ENCODE data around the gene RBBP7.

Gene RBBP7

DNA sequence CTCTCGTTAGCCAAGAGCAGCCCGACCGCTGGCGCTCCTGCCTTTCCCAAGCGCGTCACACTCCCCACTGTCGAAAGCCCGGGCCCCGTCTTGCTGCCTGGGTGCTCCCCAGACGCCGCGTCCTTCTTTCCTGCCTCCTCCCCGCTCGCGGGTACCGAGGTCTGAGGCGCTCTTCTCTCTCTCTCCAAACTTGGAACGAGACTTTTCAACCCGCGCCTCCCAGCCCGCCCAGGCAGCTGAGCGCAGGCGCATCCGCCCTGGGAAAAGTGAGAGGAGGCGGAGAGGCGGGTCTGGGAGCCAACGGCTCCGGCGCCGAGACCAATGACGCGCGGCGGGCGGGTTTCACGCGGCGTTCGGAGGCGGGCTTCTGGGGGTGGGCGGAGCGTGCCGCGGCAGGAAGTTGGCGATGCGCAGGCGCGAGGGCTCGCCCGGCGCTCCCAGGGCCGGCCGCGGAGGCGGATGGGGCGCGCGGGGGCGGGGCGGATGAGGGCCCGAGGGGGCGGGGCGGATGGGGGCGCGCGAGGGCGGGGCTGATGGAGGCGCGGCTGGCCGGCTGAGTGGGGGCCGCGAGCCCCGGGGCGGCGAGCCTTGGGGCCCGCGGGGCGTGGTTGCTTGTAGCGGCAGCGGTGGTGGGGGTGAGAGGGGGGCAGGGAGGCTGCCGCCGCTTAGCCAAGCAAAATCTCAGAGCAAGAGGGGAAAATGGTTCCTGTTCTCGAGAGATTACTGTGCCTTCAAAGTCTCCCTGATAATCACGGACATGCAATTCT lies at the start of gene RBBP7:
RBBP7 (minus strand) TSS at position 268 of the 767 bp plus-strand sequence. CDS start 309 bp downstream, outside the sequence.
- in situ Hi-C loops (cut with MboI; ENCODE audit: low sequenced_read_pairs): no loop called here

DNA sequence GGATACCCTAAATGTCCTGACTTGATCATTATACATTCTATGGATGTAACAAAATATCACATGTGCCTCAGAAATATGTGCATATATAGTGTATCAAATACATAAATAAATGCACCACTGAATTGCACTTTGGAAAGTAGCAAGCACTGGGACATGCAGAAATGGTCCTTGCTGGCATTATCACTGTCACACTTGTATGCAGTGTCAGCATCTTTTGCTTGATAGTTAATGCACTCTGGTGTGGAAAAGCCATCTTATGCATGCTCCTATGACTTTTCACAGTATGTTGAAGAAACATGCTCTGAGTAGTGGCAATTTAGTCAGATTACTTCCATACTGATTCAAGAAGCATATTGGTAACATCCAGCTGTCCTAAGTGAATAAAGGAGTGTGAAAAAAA lies 48.8 kb upstream of the RBBP7 start:
- in situ Hi-C loops (cut with MboI; ENCODE audit: low sequenced_read_pairs): no loop called here

DNA sequence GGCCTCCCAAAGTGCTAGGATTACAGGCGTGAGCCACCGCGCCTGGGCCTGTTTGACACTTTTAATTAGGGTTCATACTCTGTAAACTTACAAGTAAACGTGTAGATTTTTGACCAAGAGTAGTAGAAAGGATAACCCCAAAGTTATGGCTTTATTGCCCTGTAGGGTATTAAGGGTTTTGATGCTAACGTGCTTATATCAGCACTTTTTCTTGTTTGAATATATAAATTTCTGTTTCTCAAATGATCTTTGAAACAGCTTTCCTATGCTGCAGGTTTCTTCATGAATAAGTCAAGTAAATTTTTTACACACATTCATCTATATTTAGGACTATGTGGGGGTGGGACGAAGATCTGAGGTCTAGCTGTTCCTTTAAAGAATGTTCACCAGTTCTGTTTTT lies 47.0 kb upstream of the RBBP7 start:
- in situ Hi-C loops (cut with MboI; ENCODE audit: low sequenced_read_pairs): no loop called here

DNA sequence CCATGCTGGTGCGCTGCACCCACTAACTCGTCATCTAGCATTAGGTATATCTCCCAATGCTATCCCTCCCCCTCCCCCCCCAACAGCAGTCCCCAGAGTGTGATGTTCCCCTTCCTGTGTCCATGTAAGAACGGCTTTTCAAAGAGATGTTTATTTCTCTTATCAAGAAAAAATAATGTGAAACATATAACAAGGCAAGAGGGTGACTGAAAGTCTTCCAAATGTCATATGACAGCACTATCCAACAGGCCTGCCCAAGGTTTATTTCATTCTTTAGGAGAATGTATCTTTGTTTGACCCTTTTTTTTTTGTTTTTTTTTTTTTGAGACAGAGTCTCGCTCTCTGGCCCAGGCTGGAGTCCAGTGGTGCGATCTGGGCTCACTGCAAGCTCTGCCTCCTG lies 46.4 kb upstream of the RBBP7 start:
- in situ Hi-C loops (cut with MboI; ENCODE audit: low sequenced_read_pairs): no loop called here

DNA sequence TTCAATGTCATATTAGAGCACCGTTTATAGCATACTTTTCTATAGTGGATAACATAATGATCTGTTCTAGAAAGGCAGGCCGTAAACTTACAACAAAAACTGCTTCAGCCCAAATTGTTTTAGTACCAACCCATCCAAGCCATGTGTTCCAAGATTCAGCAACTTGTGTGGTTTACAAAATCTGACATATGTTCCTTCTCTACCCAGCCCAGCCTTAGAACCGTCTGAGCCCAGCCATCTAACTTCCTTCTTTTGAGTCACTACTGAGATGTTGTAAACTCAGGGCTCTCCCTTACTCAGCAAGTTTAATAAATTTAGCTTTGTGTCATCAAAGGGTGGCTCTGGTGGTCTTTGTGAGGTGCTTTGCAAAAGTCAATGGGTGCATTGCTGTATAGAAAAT lies 43.9 kb upstream of the RBBP7 start:
- in situ Hi-C loops (cut with MboI; ENCODE audit: low sequenced_read_pairs): no loop called here

DNA sequence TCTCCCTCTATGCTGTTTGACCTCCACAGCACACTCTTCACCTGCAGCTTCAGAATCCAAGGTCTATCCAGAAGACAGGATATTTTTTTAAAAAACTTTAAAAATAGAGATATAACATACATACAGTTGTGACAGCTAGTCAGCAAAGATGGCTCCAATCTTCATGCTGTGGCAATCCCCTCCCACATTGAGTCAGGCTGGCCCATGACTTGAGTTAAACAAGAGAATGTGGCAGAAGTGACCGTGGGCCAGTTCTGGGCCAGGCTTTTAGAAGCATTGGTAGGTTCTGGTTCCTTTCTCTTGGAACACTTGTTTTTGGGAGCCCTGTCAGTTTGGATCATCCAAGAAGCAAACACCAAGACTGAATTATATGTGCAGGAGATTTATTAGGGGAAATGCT lies 40.2 kb upstream of the RBBP7 start:
- in situ Hi-C loops (cut with MboI; ENCODE audit: low sequenced_read_pairs): no loop called here

DNA sequence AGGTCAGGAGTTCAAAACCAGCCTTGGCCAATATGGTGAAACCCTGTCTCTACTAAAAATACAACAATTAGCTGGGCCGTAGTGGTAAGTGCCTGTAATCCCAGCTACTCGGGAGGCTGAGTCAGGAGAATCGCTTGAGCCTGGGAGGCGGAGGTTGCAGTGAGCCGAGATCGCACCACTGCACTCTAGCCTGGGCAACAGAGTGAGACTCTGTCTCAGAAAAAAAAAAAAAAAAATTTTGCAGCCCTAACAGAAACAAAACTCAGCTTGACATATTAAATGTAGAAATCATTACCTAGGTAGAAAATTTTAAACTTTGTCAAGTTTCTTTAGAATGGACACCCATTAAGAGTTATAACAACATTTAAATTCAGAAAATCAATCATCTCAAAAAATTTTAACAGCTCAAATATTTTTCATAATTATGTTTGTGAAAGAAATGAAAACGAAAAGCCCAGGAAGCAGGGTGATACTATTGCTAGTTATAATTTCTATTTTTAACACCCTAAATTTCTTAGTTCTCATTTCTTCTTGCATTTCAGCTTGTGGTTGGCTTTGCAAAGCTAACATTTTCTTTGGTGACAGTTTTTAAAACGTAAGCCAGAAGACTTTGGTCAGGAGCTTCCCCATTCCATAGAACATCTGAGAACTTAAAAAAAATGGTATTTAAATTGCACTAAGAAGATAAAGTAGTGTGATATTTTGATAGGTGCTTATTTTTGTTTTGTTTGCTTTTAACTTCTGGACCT lies 33.3 kb upstream of the RBBP7 start:
- in situ Hi-C loops (cut with MboI; ENCODE audit: low sequenced_read_pairs): no loop called here

DNA sequence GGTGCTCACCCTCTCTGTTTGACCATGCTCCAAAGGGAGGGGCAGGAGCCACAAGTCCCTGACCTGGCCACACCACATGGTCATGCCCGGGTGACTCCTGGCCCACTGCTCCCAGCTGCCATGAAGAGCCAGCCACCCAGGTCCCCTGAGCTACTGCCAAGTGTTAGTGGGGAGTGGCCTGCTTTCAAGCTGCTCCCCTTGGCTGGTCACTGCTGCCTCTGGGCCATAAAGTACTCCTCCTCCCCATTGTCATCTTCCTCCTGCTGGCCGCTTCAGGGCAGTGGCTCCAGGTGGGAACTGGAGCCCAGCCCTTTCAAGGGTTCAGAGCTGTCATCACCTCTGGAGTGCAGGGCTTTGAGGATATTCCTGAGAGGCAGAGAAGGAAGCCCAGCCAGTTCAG lies 27.3 kb upstream of the RBBP7 start:
- in situ Hi-C loops (cut with MboI; ENCODE audit: low sequenced_read_pairs): loop anchor here (25.0 kb wide), 1 partner anchor 140 kb away; no protein-coding TSS in a partner anchor

DNA sequence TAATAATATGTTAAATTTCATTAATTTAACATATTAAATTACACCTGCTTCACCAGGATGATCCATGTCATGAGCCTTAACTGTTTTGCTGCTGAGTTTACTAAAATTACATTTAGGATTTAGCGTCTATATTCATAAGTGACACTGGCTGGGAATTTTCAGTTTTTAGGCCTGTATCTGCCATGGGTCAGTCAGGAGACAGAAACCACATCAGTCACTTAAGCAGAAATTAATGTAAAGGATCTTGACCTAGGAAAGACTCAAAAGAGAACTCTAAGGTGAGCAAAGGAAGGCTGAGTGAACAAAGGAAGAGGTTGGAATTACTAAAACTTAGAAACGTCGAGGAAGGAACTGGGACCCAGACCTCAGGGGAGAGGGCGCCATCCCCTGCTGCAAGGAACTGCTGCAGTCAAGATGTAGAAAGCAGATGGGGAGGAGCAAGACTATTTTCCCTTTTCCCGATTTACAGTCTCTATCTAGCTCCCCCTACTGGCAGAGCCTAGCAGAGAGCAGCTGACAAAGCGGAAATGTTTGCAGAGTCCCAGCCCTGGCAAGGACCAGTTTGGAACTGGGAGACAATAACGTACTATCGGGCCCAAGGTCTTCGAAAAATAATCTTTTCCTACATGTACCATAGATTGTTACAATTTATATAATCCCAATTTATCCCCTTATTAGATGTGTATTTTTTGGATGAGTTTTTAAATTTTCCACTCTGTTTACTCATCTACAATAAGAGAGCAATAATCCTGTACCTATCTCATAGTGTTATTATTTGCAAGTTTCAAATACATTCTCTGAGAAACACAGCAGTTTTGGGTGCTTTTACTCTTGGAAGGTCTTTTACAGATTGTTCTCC lies 22.6 kb upstream of the RBBP7 start:
- in situ Hi-C loops (cut with MboI; ENCODE audit: low sequenced_read_pairs): loop anchor here (25.0 kb wide), 1 partner anchor 145 kb away; no protein-coding TSS in a partner anchor

DNA sequence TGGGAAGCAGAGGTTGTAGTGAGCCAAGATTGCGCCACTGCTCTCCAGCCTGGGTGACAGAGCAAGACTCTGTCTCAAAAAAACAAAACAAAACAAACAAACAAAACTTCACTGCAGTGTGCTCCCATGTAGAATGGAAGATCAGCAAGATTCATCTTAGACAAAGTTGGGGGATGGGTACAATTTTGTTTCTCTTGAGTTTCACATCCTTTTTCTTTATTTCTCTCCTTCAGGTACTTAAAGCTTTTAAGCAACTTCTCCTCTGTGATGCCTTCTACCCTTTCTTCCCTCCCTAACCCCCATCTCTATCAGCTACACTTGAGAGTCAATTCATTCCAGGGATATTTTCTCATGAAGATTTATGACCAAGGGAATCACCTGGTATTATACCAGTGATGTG lies 15.5 kb upstream of the RBBP7 start:
- in situ Hi-C loops (cut with MboI; ENCODE audit: low sequenced_read_pairs): loop anchor here (25.0 kb wide), 1 partner anchor 152 kb away; no protein-coding TSS in a partner anchor

DNA sequence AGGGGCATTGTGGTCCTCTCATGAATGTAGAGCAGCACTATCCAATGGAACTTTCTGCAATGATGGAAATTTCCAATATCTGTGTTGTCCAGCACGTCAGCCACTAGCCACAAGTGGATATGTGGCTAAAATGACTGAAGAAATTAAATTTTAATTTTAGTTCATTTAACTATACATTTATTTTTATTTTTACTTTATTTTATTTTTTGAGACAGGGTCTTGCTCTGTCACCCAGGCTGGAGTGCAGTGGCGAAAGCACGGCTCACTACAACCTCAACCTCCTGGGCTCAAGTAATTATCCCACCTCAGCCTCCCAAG lies 13.3 kb upstream of the RBBP7 start:
- in situ Hi-C loops (cut with MboI; ENCODE audit: low sequenced_read_pairs): loop anchor here (25.0 kb wide), 1 partner anchor 154 kb away; no protein-coding TSS in a partner anchor

DNA sequence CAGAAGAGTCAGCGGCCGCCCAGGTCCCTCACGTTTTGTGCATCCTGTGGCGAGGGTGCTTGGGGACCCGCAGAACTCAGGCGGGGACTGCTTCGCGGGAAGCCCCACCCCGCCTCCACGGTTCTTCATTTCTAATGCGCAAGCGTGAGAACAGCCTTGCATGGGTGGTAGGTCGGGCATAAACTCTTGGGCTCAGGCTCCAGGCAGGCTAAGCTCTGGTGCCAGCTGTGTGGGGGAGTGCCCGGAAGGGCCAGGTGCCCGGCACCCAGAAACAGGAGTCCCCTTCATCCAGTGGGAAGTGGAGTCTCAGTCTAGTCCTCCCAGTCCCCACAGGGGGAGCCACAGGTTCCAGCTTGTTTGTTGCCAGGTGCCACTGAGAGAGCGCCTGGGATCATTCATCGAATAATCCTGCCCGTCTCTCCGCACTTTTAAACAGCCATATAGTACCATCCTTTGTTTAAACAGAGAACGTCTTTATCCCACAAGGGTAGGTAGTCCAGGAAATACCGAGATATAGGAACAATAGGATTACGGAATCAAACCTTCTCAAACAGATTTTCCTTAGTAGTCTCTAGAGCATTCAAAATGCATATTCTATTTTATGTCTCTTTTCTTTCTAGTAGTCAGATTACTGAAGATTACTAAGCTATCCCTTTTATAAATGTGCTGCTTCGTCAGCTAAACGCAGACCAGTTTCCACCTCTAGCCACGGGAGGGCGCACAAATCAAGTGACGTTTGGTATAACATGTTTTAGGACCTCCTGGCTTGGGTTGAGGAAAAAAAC lies 12.7 kb upstream of the RBBP7 start:
- in situ Hi-C loops (cut with MboI; ENCODE audit: low sequenced_read_pairs): loop anchor here (25.0 kb wide), 1 partner anchor 154 kb away; no protein-coding TSS in a partner anchor

DNA sequence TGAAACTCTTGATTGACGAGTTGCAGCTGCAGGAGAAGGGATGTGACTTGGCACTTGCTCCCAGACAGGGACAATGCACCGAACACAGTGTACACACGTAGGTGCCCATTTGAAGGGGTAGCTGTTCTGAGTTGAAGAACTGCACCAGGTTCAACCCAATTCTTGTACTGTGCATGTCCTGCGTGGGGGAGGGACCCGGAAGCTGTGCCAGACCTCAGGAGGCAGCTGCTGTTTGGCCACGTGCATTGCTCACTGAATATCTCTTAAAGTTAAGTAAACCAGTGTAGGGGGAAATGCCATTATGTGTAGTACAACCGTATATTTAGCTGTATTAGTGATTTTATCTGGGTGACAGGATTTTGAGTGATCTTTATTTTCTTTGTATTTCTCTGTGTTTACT lies 12.0 kb upstream of the RBBP7 start:
- in situ Hi-C loops (cut with MboI; ENCODE audit: low sequenced_read_pairs): loop anchor here (25.0 kb wide), 1 partner anchor 155 kb away; no protein-coding TSS in a partner anchor

DNA sequence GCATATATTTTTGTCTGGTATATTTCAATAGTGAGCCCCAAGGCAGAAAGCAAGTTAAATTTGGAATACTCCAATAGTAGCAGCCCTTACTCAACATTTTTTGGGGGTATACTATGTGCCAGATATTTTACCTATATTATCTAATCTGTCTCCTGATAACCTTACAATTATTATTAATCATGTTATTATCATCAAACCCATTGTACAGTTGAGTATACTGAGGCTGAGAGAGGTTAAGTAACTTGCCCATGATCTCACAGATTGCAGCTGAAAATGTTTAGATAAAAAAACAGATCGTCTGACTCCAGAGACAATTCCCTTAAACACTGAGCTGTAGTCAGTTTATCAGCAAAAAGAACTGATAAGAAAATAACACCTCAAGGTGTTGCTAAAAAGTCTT lies 6.5 kb upstream of the RBBP7 start:
- in situ Hi-C loops (cut with MboI; ENCODE audit: low sequenced_read_pairs): loop anchor here (25.0 kb wide), 1 partner anchor 161 kb away; no protein-coding TSS in a partner anchor

DNA sequence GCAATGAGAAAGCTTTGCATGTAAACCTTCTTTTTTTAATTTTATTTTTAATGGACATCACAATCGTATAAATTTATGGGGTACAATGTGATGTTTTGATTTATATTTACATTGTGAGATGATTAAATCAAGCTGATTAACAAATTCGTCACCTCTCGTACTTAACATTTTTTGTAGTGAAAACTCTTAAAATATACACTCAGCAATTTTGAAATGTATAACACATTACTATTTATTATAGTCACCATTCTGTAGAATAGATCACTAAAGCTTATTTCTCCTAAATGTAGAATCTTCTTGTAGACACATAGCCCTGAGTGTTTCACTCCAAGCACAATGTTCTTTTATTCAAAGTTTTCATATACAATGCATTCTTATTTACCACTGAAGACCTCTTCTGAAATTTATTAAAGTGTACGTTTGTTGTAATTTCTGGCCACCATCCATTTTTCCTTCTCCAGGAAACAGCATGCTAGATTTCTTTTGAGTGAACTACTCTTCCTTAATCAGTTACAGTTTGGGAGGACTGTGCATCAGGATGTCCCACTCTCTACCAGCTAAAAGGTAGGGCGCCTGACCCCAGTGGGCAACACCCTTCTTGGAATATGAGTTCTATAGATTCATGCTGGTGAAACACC lies 4.4 kb upstream of the RBBP7 start:
- in situ Hi-C loops (cut with MboI; ENCODE audit: low sequenced_read_pairs): loop anchor here (25.0 kb wide), 1 partner anchor 163 kb away; no protein-coding TSS in a partner anchor

DNA sequence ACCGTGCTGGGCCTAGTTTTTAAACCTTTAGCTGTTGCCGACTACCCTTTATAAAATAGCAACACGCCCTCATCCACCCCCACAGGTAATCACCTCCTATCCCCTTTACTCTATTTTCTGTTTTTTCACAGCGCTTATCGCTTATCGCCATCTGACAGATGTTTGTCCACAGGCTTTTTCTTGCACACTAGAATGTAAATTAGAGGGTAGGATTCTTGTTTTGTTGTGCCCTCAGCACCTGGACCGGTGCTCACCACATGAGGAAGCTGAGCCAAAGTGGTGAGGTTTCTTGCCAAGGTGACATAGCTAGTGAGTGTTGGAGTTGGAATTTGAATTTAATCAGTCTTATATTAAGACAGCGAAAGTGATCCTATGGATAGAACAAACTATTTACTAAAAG lies 2.9 kb upstream of the RBBP7 start:
- in situ Hi-C loops (cut with MboI; ENCODE audit: low sequenced_read_pairs): no loop called here

DNA sequence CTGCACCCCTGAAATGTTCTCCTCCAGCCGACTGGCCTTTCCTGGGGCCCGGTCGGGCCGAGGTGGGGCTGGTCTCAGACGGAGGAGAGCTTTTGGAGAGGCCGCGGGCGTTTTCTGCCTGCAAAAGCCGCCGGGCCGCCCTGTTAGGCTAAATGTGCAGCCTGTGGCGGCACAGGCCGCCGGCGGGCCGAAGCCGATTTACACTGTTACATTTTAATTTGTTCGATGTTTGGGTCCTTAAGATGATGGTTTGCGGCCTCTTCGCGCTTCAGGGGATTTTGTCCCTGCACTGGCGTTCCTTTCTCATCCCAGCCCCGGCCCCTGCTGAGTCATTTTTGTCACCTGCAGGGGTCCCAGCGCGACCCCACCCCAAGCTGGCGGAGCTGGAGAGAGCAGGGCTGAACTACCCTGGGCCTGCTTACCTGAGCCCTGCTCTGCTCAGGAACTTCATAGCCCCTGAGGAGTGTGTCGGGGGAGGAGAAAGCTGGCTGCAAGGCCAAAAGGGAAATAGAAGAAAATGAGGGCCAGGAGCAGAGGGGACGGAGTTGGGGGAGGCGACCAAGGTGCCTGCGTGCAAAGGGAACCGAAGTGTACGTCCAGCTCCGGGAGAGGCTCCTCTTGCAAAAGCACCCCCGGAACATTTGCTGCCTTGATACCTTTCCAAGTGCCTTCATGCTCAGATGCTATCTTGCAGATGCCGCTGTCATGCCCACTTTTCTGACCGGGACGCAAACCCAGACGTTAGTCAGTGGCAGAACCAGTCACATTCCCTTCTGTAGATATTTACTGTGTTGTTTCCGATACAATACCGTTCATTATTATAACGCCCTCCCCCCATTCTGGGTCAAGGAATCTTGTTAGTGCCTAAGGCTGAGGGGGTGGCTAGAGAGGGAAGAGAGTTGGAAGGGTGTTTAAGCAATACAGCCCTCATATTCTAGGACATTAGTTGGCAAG lies 977 bp upstream of the RBBP7 start:
- in situ Hi-C loops (cut with MboI; ENCODE audit: low sequenced_read_pairs): no loop called here

DNA sequence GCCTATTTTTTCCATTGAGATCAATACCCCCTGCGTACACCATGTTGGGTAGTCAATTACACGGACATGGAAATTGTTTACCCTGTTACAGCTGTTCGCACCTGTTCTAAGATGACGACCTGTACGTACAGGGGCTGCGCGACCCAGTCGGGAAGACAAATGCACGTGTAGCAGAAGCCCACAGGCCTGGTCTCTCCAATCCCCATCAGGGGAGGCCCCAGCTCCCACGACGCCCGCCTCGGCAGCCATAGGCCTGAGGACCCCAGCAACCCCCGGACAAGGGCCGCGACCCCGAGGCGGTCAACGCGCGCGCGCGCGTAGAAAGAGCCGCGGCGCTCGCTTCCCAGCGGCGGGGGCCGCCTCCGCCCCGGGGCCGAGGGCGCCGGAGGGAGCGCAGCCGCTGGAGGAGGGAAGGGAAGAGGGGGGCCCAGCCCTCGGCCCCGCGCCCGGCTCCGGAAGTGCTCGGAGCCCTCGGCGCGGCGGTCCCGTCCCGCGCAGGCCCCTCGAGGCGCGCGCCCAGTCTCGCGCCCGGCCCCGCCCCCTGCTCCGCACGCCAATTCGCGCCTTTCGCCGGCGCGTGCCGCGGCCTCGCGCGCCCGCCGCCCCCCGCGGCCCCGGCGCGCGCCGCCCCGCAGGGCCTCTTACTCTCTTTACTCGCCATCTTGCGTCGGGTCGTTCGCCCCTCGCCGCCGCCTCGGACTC lies 618 bp downstream of the RBBP7 start:
- in situ Hi-C loops (cut with MboI; ENCODE audit: low sequenced_read_pairs): no loop called here

Data from HL-60/S4 treated with retinoic acid at 250 ng/mL for 4 days and 3 days (cell line).